GM21723 (cell line): ENCODE data around the gene SULT1B1.

Source experiments
- ATAC-seq: cut with Tn5 transposase; IDR thresholded peaks from one replicate; pipeline ENCODE4 v1.9.1; 2021; ENCODE audit warnings: mild to moderate bottlenecking, moderate library complexity; ENCODE audit not compliant: unreplicated experiment

Gene SULT1B1

GRCh38 chr4:69750346-69750745 is 10.1 kb downstream of the SULT1B1 start:
- no peak for ATAC-seq

- no peak for ATAC-seq
Measured at GRCh38 chr4:69749771-69750170, 10.6 kb downstream of the SULT1B1 start.

- no peak for ATAC-seq
Measured at GRCh38 chr4:69748173-69748572, 12.2 kb downstream of the SULT1B1 start.

- no peak for ATAC-seq
Measured at GRCh38 chr4:69744157-69744478, 16.3 kb downstream of the SULT1B1 start.

GRCh38 chr4:69743476-69744156 is 16.8 kb downstream of the SULT1B1 start:
- no peak for ATAC-seq

- ATAC-seq: no peak
Measured at GRCh38 chr4:69742596-69742995, 17.8 kb downstream of the SULT1B1 start.

- ATAC-seq: no peak
Measured at GRCh38 chr4:69738872-69739271, 21.5 kb downstream of the SULT1B1 start.

- ATAC-seq: no peak
Measured at GRCh38 chr4:69735119-69735518, 25.3 kb downstream of the SULT1B1 start.

GRCh38 chr4:69731847-69732246 is 28.6 kb downstream of the SULT1B1 start:
- ATAC-seq: no peak

- ATAC-seq: no peak
Measured at GRCh38 chr4:69731241-69731640, 29.2 kb downstream of the SULT1B1 start.

GRCh38 chr4:69730002-69730401 is 30.4 kb downstream of the SULT1B1 start:
- no peak for ATAC-seq

GRCh38 chr4:69727926-69728325 is 32.5 kb downstream of the SULT1B1 start:
- no peak for ATAC-seq

- ATAC-seq: no peak
Measured at GRCh38 chr4:69727426-69727825, 33.0 kb downstream of the SULT1B1 start.

- ATAC-seq: no peak
Measured at GRCh38 chr4:69726971-69727370, 33.4 kb downstream of the SULT1B1 start.

- no peak for ATAC-seq
Measured at GRCh38 chr4:69718396-69719271, 41.8 kb downstream of the SULT1B1 start.

- ATAC-seq: no peak
Measured at GRCh38 chr4:69717778-69718177, 42.6 kb downstream of the SULT1B1 start.

GRCh38 chr4:69716654-69717053 is 43.8 kb downstream of the SULT1B1 start:
- no peak for ATAC-seq

- ATAC-seq: no peak
Measured at GRCh38 chr4:69714086-69714485, 46.3 kb downstream of the SULT1B1 start.

GRCh38 chr4:69713593-69713992 is 46.8 kb downstream of the SULT1B1 start:
- ATAC-seq: no peak

GRCh38 chr4:69710580-69710979 is 49.8 kb downstream of the SULT1B1 start:
- ATAC-seq: no peak

- no peak for ATAC-seq
Measured at GRCh38 chr4:69708211-69708610, 52.2 kb downstream of the SULT1B1 start.

- no peak for ATAC-seq
Measured at GRCh38 chr4:69707807-69708206, 52.6 kb downstream of the SULT1B1 start.
